SU-DHL-6 (cell line): Measurements from ENCODE around the gene GNAO1.

Source experiments
- CTCF ChIP-seq: fragments of 200-600 bp; sonication (generic); IDR thresholded peaks from one replicate; pipeline ENCODE4 v1.5.1; 2017; ENCODE audit warnings: antibody characterized with exemption, mild to moderate bottlenecking, low read length, moderate library complexity; ENCODE audit not compliant: insufficient read depth, poor library complexity, severe bottlenecking
- EZH2phosphoT487 ChIP-seq: fragments of 200-600 bp; sonication (generic), shearing (Covaris generic); conservative IDR thresholded peaks from 2 replicates; pipeline ENCODE4 v1.6.1; 2018; ENCODE audit warnings: mild to moderate bottlenecking, antibody characterized with exemption, low read length, moderate library complexity, mixed read lengths

- TF ChIP-seq CTCF (no peak), EZH2phosphoT487 (no peak)
Measured at GRCh38 chr16:56318827-56319140, 127.5 kb downstream of the GNAO1 start.
